HepG2 (cell line): ENCODE results near the gene CTIF. TPM values are rescaled to one million over a fixed set of nuclear protein-coding genes. Genes with fewer than 3 reads are reported as not detected.

Experiments used
- ATAC-seq: fragments of 200-7000 bp; cut with Tn5 transposase; 3 replicates; pipeline ENCODE4 v1.9.1; 2020; ENCODE audit warnings: mild to moderate bottlenecking, moderate library complexity
- BruUV-seq: library from RNA; stranded (reverse); fragments of 400-500 nt; replicated peaks from 2 replicates; lab custom pipeline; 2021; lab: Mats Ljungman, UMichigan
- CTCF ChIA-PET: fragments of 300-600 bp; formaldehyde crosslinking; extraction: SDS; loops from one replicate; lab custom pipeline; 2021; ENCODE audit warnings: low total read pairs, inconsistent platforms, low intra/inter-chr PET ratio; lab: Yijun Ruan, JAX
- POLR2A ChIA-PET: fragments of 350-600 bp; sonication (Branson Sonifier 250); formaldehyde crosslinking; loops from one replicate; lab custom pipeline; 2020; ENCODE audit warnings: antibody characterized with exemption, inconsistent platforms; lab: Yijun Ruan, JAX
- DNase-seq: peaks from one replicate; pipeline ENCODE4 v3.0.0-alpha.2; 2015; ENCODE audit warnings: low spot score
- FAIRE-seq: peaks from 3 replicates; lab custom pipeline; 2011; peaks lifted over from hg19 to GRCh38; lab: Jason Lieb, UNC
- H2AFZ ChIP-seq: one replicate; pipeline ENCODE4 v1.6.1; 2011; ENCODE audit warnings: low read length, inconsistent platforms
- H3K27ac ChIP-seq: fragments of 300-600 bp; 3 replicates; pipeline ENCODE4 v1.8.0; 2011; ENCODE audit warnings: mixed run types, mild to moderate bottlenecking, mixed read lengths, low read length, inconsistent platforms; ENCODE audit not compliant: insufficient read depth; ENCODE audit errors: extremely low read length
- H3K27me3 ChIP-seq, 2 experiments: fragments of 200-600 bp in 1 of 2; 2 replicates in 1 of 2; 3 replicates in 1 of 2; pipeline versions ENCODE4 v1.6.0 to v1.8.0; 2011; ENCODE audit warnings: low read length in 2 of 2, mild to moderate bottlenecking in 2 of 2, moderate library complexity in 2 of 2, inconsistent platforms in 1 of 2; ENCODE audit not compliant: insufficient read depth in 2 of 2, control insufficient read depth in 1 of 2
- H3K36me3 ChIP-seq, 2 experiments: fragments of 200-600 bp in 1 of 2; replicated peaks in 1 of 2; 2 replicates in 1 of 2; 3 replicates in 1 of 2; pipeline versions ENCODE4 v1.5.1 to v1.8.0; 2011; ENCODE audit warnings: low read length in 2 of 2, inconsistent platforms in 1 of 2; ENCODE audit not compliant: insufficient read depth in 2 of 2, control insufficient read depth in 1 of 2
- H3K4me1 ChIP-seq: 2 replicates; pipeline ENCODE4 v1.5.1; 2012; ENCODE audit warnings: low read length, inconsistent platforms; ENCODE audit not compliant: insufficient read depth
- H3K4me2 ChIP-seq: 2 replicates; pipeline ENCODE4 v1.6.0; 2011; ENCODE audit warnings: low read depth, low read length, inconsistent platforms
- H3K4me3 ChIP-seq, 3 experiments: fragments of 200-600 bp in 1 of 3; sonication (generic), shearing (Covaris generic) in 1 of 3; replicated peaks in 1 of 3; 2 replicates each; pipeline ENCODE4 v1.5.1; 2011 to 2016; ENCODE audit warnings: low read length in 3 of 3, inconsistent platforms in 2 of 3, low read depth in 2 of 3, mild to moderate bottlenecking in 2 of 3, control low read depth in 1 of 3, mixed read lengths in 1 of 3; ENCODE audit not compliant: insufficient read depth in 1 of 3
- H3K79me2 ChIP-seq: one replicate; pipeline ENCODE4 v1.6.1; 2011; ENCODE audit warnings: low read length, inconsistent platforms; ENCODE audit not compliant: insufficient read depth
- H3K9ac ChIP-seq: 2 replicates; pipeline ENCODE4 v1.6.0; 2011; ENCODE audit warnings: mild to moderate bottlenecking, low read depth, low read length, inconsistent platforms; ENCODE audit not compliant: insufficient read depth
- H3K9me3 ChIP-seq: 2 replicates; pipeline ENCODE4 v1.5.1; 2012; ENCODE audit warnings: mild to moderate bottlenecking, low read length
- H4K20me1 ChIP-seq: 2 replicates; pipeline ENCODE4 v1.6.0; 2011; ENCODE audit warnings: inconsistent platforms, mild to moderate bottlenecking, low read length, moderate library complexity; ENCODE audit not compliant: insufficient read depth
- ATM ChIP-seq: fragments of 450-650 bp; IDR thresholded peaks from 2 replicates; pipeline ENCODE4 v1.7.1; 2017; ENCODE audit warnings: mild to moderate bottlenecking, borderline replicate concordance
- CCDC6 ChIP-seq: sonication (generic); formaldehyde crosslinking; IDR thresholded peaks from 2 replicates; pipeline ENCODE4 v1.8.1; 2022; ENCODE audit warnings: mild to moderate bottlenecking, missing genetic modification reagents, moderate library complexity
- MAFK ChIP-seq, 2 experiments: IDR thresholded peaks in 1 of 2; conservative IDR thresholded peaks in 1 of 2; 2 replicates each; pipeline ENCODE4 v1.6.1; 2011; ENCODE audit warnings: improper control_type of control experiment in 2 of 2, low read length in 2 of 2
- RCOR2 ChIP-seq: IDR thresholded peaks from 2 replicates; pipeline ENCODE4 v1.6.1; 2016; ENCODE audit warnings: missing biosample characterization, missing genetic modification reagents
- RFX3 ChIP-seq: IDR thresholded peaks from 2 replicates; pipeline ENCODE4 v1.6.1; 2016; ENCODE audit warnings: missing biosample characterization, missing genetic modification reagents
- SALL1 ChIP-seq: sonication (generic); formaldehyde crosslinking; IDR thresholded peaks from 2 replicates; pipeline ENCODE4 v1.8.0; 2022; ENCODE audit warnings: mild to moderate bottlenecking, missing genetic modification reagents
- ZNF143 ChIP-seq: sonication (generic); formaldehyde crosslinking; IDR thresholded peaks from 2 replicates; pipeline ENCODE4 v1.4.0; 2020; ENCODE audit warnings: missing genetic modification reagents
- ZNF20 ChIP-seq: sonication (generic); formaldehyde crosslinking; IDR thresholded peaks from 2 replicates; pipeline ENCODE4 v1.4.0; 2020; ENCODE audit warnings: mild to moderate bottlenecking, moderate library complexity, missing genetic modification reagents
- ZNF354B ChIP-seq: sonication (generic); formaldehyde crosslinking; IDR thresholded peaks from 2 replicates; pipeline ENCODE4 v1.8.0; 2022; ENCODE audit warnings: mild to moderate bottlenecking, missing genetic modification reagents
- WGBS: methylation state at CpG from one replicate; pipeline ENCODE4 v1.1.6; 2017; ENCODE audit warnings: low lambda C conversion rate; 5-methylcytosine and 5-hydroxymethylcytosine counted together
- in situ Hi-C: cut with HindIII; loops from 2 replicates; pipeline ENCODE4 v1.10.0; 2017; ENCODE audit warnings: low pct_unique_long_range_greater_than_20kb; ENCODE audit not compliant: extremely low pct_ligation_motif_present
- intact Hi-C: fragments of 100-400 bp; cut with micrococcal nuclease; formaldehyde crosslinking; loops from one replicate; pipeline ENCODE4 v1.10.0; 2022; ENCODE audit not compliant: unreplicated experiment
- polyA plus RNA-seq, 8 experiments: library from polyadenylated mRNA; depleted of rRNA in 3 of 8; stranded (reverse) in 7 of 8; unstranded in 1 of 8; fragments of >200 nt; fragmentation: Illumina TruSeq in 4 of 8; extraction: Trizol in 4 of 8; gene quantifications; 2 replicates each; pipeline versions ENCODE4 v1.2.1 to v1.2.3, GENCODE V29; 2011 to 2016; ENCODE audit warnings: low read depth in 4 of 8, missing spikeins in 1 of 8, mixed read lengths in 1 of 8; ENCODE audit not compliant: insufficient read depth in 1 of 8
- total RNA-seq, 5 experiments: library from RNA; depleted of rRNA; stranded (reverse); fragments of >200 nt; fragmentation: Illumina TruSeq; extraction: Trizol; gene quantifications; 2 replicates each; pipeline ENCODE4 v1.2.3, GENCODE V29; 2016; ENCODE audit warnings: low read depth in 1 of 5
- TF ChIP-seq, protein P1 (sequence below): sonication (generic); formaldehyde crosslinking; IDR thresholded peaks from 2 replicates; pipeline ENCODE4 v1.5.0; 2020; ENCODE audit warnings: mild to moderate bottlenecking, missing genetic modification reagents

Gene CTIF
- total and polyA plus RNA-seq, 2 of the 13 experiments (the other 11 are each of a cell fraction or from before 2014, with no cell fraction given): 18.2 to 28.0 TPM

- TF ChIP-seq RCOR2 (CRISPR knock-in tag) (no peak), ZNF20 (CRISPR knock-in tag) (no peak), ZNF354B (CRISPR knock-in tag) (no peak), ATM (no peak), ZNF143 (CRISPR knock-in tag) (no peak), SALL1 (CRISPR knock-in tag) (peak; percentile 22; the same call in 1 of the 2 replicates)
Measured at GRCh38 chr18:48675352-48675761, 136.5 kb downstream of the CTIF start (continued).

GRCh38 chr18:48675912-48676311 lies 137.1 kb downstream of the CTIF start:
- Histone ChIP-seq H3K27ac (no peak overlapping the region), H3K4me3 (no peak overlapping the region), H3K27me3 (no peaks in the 10 kb centered on the region), H3K9me3 (peaks cover 4% of the 10 kb centered on the region; the same call in 1 of the 2 replicates), H3K4me1 (peaks cover 34% of the 10 kb centered on the region)
- 95% methylated on average over 10 of the region's 12 CpGs for whole genome bisulfite sequencing
- no peak for FAIRE-seq
- ATAC-seq: no peak
- TF ChIP-seq CCDC6 (no peak), MAFK (conservative IDR thresholded peaks at IDR 0.05 in 1 of 2, IDR thresholded peaks at IDR 0.05 in 1 of 2; ENCODE audit: low read length in 2 of 2) (no peak), RFX3 (CRISPR knock-in tag) (no peak)
- TF ChIP-seq, protein P1, sequence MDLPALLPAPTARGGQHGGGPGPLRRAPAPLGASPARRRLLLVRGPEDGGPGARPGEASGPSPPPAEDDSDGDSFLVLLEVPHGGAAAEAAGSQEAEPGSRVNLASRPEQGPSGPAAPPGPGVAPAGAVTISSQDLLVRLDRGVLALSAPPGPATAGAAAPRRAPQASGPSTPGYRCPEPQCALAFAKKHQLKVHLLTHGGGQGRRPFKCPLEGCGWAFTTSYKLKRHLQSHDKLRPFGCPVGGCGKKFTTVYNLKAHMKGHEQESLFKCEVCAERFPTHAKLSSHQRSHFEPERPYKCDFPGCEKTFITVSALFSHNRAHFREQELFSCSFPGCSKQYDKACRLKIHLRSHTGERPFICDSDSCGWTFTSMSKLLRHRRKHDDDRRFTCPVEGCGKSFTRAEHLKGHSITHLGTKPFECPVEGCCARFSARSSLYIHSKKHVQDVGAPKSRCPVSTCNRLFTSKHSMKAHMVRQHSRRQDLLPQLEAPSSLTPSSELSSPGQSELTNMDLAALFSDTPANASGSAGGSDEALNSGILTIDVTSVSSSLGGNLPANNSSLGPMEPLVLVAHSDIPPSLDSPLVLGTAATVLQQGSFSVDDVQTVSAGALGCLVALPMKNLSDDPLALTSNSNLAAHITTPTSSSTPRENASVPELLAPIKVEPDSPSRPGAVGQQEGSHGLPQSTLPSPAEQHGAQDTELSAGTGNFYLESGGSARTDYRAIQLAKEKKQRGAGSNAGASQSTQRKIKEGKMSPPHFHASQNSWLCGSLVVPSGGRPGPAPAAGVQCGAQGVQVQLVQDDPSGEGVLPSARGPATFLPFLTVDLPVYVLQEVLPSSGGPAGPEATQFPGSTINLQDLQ: no peak
- TF ChIP-seq, all 625 proteins: peak for 0
- CTCF ChIA-PET: interaction anchor here (0.8 to 1.5 kb wide), 8 partner anchors 71 to 772 kb away, joined by 3 to 6 read pairs (median 3); no protein-coding TSS in a partner anchor
- H2AFZ ChIP-seq: no peak overlapping the region
- BruUV-seq: no TSS peak
- intact Hi-C loops: loop anchor here (1.0 to 10.0 kb wide), 6 partner anchors 109 to 771 kb away; no protein-coding TSS in a partner anchor
- H4K20me1 ChIP-seq: no peaks in the 10 kb centered on the region
- POLR2A ChIA-PET: no interaction called here
- H3K79me2 ChIP-seq: no peaks in the 10 kb centered on the region
- H3K9ac ChIP-seq: no peak overlapping the region
- H3K4me2 ChIP-seq: no peak overlapping the region
- in situ Hi-C loops: loop anchor here (5.0 to 25.0 kb wide), 4 partner anchors 226 to 761 kb away; no protein-coding TSS in a partner anchor
- no peak for DNase-seq
- peaks cover 9 to 20% of the 10 kb centered on the region in 2 experiments for H3K36me3 ChIP-seq
